ENCODE results near the gene TNFAIP8.
"Not testable (repeated sequence)": the region's sequence is repeated elsewhere in the genome, so short reads cannot be mapped to it uniquely, and the experiment has no call there.

The TNFAIP8 gene

GRCh38 chr5:119428166-119428565, 72.3 kb downstream of the TNFAIP8 start:
- DNase-seq = not testable (repeated sequence)

- DNase-seq = not testable (repeated sequence)
Measured at GRCh38 chr5:119428574-119428973, 72.8 kb downstream of the TNFAIP8 start.

- not testable (repeated sequence) for DNase-seq
Measured at GRCh38 chr5:119432674-119433237, 76.9 kb downstream of the TNFAIP8 start.

- DNase-seq = no peak
Measured at GRCh38 chr5:119435436-119436132, 79.8 kb downstream of the TNFAIP8 start.

- not testable (repeated sequence) for DNase-seq
Measured at GRCh38 chr5:119437785-119438586, 82.2 kb downstream of the TNFAIP8 start.

GRCh38 chr5:119438587-119438917, 82.7 kb downstream of the TNFAIP8 start:
- DNase-seq = not testable (repeated sequence)

DNA sequence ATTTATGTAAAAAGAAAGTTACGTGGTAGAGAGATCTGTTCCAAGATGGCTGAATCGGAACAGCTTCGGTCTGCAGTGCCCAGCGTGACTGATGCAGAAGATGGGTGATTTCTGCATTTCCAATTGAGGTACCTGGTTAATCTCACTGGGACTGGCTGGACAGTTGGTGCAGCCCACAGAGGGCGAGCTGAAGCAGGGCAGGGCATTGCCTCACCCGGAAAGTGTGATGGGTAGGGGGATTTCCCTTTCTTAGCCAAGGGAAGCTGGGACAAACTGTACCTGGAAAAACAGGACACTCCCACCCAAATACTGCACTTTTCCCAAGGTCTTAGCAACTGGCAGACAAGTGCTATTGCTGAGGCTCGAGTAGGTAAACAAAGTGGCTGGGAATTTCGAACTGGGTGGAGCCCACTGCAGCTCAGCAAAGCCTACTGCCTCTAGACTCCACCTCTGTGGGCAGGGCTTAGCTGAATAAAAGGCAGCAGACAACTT, 83.4 kb downstream of the TNFAIP8 start:
- peak; percentile 4 for DNase-seq

GRCh38 chr5:119439632-119440031, 83.8 kb downstream of the TNFAIP8 start:
- DNase-seq = not testable (repeated sequence)

DNA sequence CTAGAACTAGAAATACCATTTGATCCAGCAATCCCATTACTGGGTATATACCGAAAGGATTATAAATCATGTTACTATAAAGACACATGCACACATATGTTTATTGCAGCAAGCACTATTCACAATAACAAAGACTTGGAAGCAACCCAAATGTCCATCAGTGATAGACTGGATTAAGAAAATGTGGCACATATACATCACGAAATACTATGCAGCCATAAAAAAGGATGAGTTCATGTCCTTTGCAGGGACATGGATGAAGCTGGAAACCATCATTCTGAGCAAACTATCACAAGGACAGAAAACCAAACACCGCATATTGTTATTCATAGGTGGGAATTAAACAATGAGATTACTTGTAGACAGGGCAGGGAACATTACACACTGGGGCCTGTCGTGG, 88.8 kb downstream of the TNFAIP8 start:
- DNase-seq = not testable (repeated sequence)

DNA sequence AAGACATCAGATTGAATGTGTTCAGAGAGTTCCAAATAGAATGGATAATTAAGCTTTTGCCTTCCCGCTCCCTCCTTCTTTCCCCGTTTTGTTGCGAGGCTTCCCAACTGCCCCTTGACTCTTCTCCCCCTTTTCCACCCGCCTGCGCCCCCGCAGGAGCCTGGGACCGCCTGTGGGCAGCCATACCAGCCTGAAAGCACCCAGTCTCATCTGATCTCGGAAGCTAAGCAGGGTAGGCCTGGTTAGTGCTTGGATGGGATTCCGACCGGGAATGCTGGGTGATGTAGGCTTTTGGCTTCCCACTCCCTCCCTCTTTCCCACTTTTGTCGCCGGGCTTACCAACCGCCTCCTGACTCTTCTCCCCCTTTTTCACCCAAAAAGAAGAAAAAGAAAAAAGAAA, 89.7 kb downstream of the TNFAIP8 start:
- no peak for DNase-seq
